ENCODE data around the gene MTCL1.

DNA sequence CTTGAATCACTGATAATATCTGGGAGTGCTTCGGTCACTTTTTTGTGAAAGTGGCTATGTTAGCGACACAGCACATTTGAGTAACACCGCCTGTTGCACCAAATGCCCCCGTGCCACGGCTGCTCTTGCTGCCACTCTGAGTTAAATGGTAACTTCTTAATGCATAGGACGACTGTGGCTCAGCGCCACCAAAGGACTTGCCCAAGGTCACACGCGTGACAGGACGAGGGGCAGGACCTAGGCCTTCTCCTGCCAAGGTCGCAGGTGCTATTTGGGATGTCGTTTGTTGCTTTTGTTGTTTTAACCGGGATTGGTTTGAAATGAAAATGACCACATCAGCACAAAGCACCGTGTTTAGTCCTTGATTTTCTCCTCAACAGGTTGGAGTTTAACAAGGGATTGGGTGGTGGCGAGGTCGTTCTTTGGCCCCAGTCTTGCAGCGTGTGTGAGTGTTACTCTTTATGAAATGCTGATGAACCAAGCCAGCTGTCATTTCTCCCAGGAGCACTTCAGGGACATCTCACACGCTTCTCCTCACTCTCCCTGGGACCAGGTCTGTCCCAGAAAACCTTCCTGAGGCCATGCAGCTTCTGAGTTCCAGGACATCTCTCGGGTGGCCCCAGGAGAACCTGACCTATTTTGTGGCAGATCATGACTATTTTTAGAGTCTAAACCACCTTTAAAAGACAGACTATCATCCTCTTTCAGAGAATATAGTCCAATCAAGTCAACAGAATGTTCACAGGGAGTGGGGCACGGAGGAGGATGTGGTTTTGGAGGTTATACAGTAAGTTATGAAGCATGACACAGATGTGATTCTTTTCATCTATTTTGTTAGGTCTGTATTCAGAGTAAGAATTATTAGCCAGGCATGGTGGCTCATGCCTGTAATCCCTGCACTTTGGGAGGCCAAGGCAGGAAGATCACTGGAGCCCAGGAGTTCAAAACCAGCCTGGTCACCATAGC lies 49.9 kb downstream of the MTCL1 start:
- TF ChIP-seq CTCF (IDR thresholded peaks at IDR 0.05), result no peak
- no peak for TF ChIP-seq POLR2A (IDR thresholded peaks at IDR 0.05)

All from right lobe of liver (tissue), 4 donors.